ENCODE results near the gene SFI1. TPM values are rescaled to one million over a fixed set of nuclear protein-coding genes. Genes with fewer than 3 reads are reported as not detected.

Gene SFI1
- total and polyA plus RNA-seq, 2 of the 8 experiments (the other 6 are each of a cell fraction or from before 2014, with no cell fraction given) = 10.4 to 30.1 TPM

DNA sequence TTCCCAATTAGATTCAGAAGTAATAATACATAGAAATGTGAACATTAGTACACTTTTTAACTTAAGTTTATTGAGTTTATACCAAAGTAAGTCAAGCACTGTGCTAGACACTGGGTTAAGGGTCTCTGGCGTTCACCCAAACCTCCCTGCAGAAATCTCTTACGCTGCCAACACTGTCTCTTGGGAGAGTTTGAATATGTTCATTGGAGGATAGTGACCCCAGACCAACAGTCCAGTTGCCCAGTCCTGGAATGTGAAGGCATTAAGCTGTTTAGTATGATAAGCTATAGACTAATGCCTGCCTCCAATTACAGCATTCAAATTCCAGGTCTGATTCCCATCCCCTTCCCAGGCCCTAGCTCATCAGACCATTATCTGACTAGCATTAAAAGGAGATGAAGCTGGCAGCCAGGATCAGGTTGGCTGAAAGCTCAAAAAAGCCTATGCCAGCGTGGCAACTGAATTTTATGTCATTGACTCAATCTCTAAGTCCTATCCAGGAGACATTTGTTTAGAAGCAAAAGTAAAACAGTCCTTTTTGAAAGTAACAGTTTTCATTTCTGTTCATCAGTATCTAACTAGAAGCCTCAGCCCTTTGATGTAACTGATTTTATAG, 77.8 kb downstream of the SFI1 start:
- no peak overlapping the region for H3K4me3 ChIP-seq (ENCODE audit: extremely low read depth in 1 of 4, insufficient read depth in 2 of 4, low read depth in 3 of 4, low read length in 4 of 4)
- no peak overlapping the region for H2BK120ac ChIP-seq (replicated peaks; ENCODE audit: low read depth, low read length)
- no peak overlapping the region for H4K5ac ChIP-seq (ENCODE audit: insufficient read length, low read depth, low read length)
- H3K9ac ChIP-seq (replicated peaks in 1 of 4; ENCODE audit: extremely low read depth in 1 of 4, low read depth in 3 of 4, low read length in 3 of 4) = no peak overlapping the region
- H3K79me1 ChIP-seq (ENCODE audit: low read depth, low read length) = no peaks in the 10 kb centered on the region
- no peaks in the 10 kb centered on the region for H4K20me1 ChIP-seq (replicated peaks in 1 of 2; ENCODE audit: control insufficient read depth in 1 of 2, insufficient read depth in 2 of 2, low read length in 2 of 2)
- H3K14ac ChIP-seq (ENCODE audit: insufficient read length) = no peak overlapping the region
- FAIRE-seq = no peak
- WGBS, 2 experiments (ENCODE audit: extremely low coverage in 1 of 2, insufficient coverage in 1 of 2, insufficient read length in 1 of 2, insufficient replicate concordance in 2 of 2, low coverage in 1 of 2, low lambda C conversion rate in 2 of 2, missing lambda C conversion rate in 1 of 2) = 89% methylated on average over 3 of the region's 3 CpGs; no CpG with 5 or more reads in 1 of the 2 experiments
- no peak for DNase-seq (ENCODE audit: low read depth in 1 of 2, low spot score in 2 of 2)
- POLR2A ChIA-PET (ENCODE audit: partially characterized antibody) = no interaction called here
- H3K36me3 ChIP-seq (ENCODE audit: control insufficient read depth in 2 of 4, insufficient read depth in 4 of 4, low read length in 3 of 4) = peaks cover 0 to 2% (median 0%) of the 10 kb centered on the region in 4 experiments; a peak in 1 of 8 replicates
- H3K18ac ChIP-seq (ENCODE audit: extremely low read depth, low read length) = no peak overlapping the region
- no peaks in the 10 kb centered on the region for H3K23me2 ChIP-seq (ENCODE audit: low read depth, low read length)
- no peak overlapping the region for H3K23ac ChIP-seq (ENCODE audit: insufficient read length)
- H2BK20ac ChIP-seq (ENCODE audit: low read length) = no peak overlapping the region
- no peak overlapping the region for H4K91ac ChIP-seq (replicated peaks; ENCODE audit: insufficient read length, low read length)
- no peaks in the 10 kb centered on the region for H3K79me2 ChIP-seq (ENCODE audit: control insufficient read depth in 1 of 2, insufficient read depth in 2 of 2, low read length in 2 of 2)
- no peak overlapping the region for H2BK15ac ChIP-seq (ENCODE audit: low read length)
- CTCF ChIA-PET (ENCODE audit: partially characterized antibody) = interaction anchor here (1.3 kb wide), 1 partner anchor 53 kb away, joined by 3 read pairs; no protein-coding TSS in a partner anchor
- no peak overlapping the region for H2BK5ac ChIP-seq (ENCODE audit: low read depth, low read length)
- no peak overlapping the region for H4K8ac ChIP-seq (ENCODE audit: extremely low read depth, insufficient read depth, low read length)
- H3K4me1 ChIP-seq (replicated peaks in 1 of 4; ENCODE audit: control insufficient read depth in 3 of 4, insufficient read depth in 4 of 4, low read length in 3 of 4) = no peaks in the 10 kb centered on the region
- no peak overlapping the region for H3K4me2 ChIP-seq (ENCODE audit: insufficient read depth in 1 of 2, low read depth in 2 of 2, low read length in 2 of 2)
- H2AK5ac ChIP-seq (ENCODE audit: low read depth, low read length) = no peak overlapping the region
- no peak overlapping the region for H2AFZ ChIP-seq (ENCODE audit: low read length)
- H3K27me3 ChIP-seq (replicated peaks in 1 of 4; ENCODE audit: control insufficient read depth in 3 of 4, extremely low read depth in 1 of 4, insufficient read depth in 3 of 4, low read length in 3 of 4) = no peaks in the 10 kb centered on the region
- no peak overlapping the region for H3K4ac ChIP-seq (replicated peaks; ENCODE audit: insufficient read length, low read depth, low read length)
- H2BK12ac ChIP-seq (ENCODE audit: low read depth, low read length) = no peak overlapping the region
- no peak overlapping the region for H3K27ac ChIP-seq (ENCODE audit: low read depth, low read length)
- no peaks in the 10 kb centered on the region for H3K9me3 ChIP-seq (ENCODE audit: insufficient read depth in 2 of 2, low read depth in 1 of 2, low read length in 1 of 2)
- H3K56ac ChIP-seq (replicated peaks; ENCODE audit: insufficient read length, low read depth, low read length) = no peak overlapping the region
- TF ChIP-seq SP1 (IDR thresholded peaks at IDR 0.05; ENCODE audit: low read depth, low read length) (no peak), MAFK (IDR thresholded peaks at IDR 0.05; ENCODE audit: low read depth, low read length) (no peak), EGR1 (IDR thresholded peaks at IDR 0.05; ENCODE audit: borderline replicate concordance, low read depth, low read length) (no peak), TAF7 (optimal IDR thresholded peaks at IDR 0.05; ENCODE audit: borderline replicate concordance, low read depth, low read length) (no peak), POLR2AphosphoS5 (IDR thresholded peaks at IDR 0.05; ENCODE audit: low read depth, low read length) (no peak), SP4 (IDR thresholded peaks at IDR 0.05; ENCODE audit: low read length) (no peak), SRF (IDR thresholded peaks at IDR 0.05; ENCODE audit: low read depth, low read length) (no peak), RAD21 (IDR thresholded peaks at IDR 0.05 in 1 of 2, conservative IDR thresholded peaks at IDR 0.05 in 1 of 2; ENCODE audit: low read depth in 2 of 2, low read length in 2 of 2) (no peak), NRF1 (IDR thresholded peaks at IDR 0.05; ENCODE audit: low read depth, low read length) (no peak), CTBP2 (IDR thresholded peaks at IDR 0.05; ENCODE audit: borderline replicate concordance, insufficient read depth, insufficient read length, low read length) (no peak), RNF2 (IDR thresholded peaks at IDR 0.05; ENCODE audit: borderline replicate concordance, low read depth, low read length, missing control alignments, poor library complexity, severe bottlenecking) (no peak), RFX5 (IDR thresholded peaks at IDR 0.05; ENCODE audit: borderline replicate concordance, low read depth, low read length) (no peak)
- TF ChIP-seq, protein P1, sequence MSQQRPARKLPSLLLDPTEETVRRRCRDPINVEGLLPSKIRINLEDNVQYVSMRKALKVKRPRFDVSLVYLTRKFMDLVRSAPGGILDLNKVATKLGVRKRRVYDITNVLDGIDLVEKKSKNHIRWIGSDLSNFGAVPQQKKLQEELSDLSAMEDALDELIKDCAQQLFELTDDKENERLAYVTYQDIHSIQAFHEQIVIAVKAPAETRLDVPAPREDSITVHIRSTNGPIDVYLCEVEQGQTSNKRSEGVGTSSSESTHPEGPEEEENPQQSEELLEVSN (IDR thresholded peaks at IDR 0.05) = no peak
